Prostate gland (tissue), 2 donors: ENCODE results near the gene COPE.

Source experiments
- CTCF ChIP-seq, 4 experiments: fragments of 200-600 bp in 2 of 4; fragments of 450-650 bp in 2 of 4; sonication (generic) in 2 of 4; IDR thresholded peaks; 1 replicate in 3 of 4; 2 replicates in 1 of 4; pipeline ENCODE4 v1.5.1; 2016 to 2019; ENCODE audit warnings: antibody characterized with exemption in 4 of 4, mild to moderate bottlenecking in 2 of 4, moderate library complexity in 2 of 4
- POLR2A ChIP-seq: fragments of 450-650 bp; IDR thresholded peaks from one replicate; pipeline ENCODE4 v1.6.1; 2016; ENCODE audit warnings: antibody characterized with exemption, mild to moderate bottlenecking

DNA sequence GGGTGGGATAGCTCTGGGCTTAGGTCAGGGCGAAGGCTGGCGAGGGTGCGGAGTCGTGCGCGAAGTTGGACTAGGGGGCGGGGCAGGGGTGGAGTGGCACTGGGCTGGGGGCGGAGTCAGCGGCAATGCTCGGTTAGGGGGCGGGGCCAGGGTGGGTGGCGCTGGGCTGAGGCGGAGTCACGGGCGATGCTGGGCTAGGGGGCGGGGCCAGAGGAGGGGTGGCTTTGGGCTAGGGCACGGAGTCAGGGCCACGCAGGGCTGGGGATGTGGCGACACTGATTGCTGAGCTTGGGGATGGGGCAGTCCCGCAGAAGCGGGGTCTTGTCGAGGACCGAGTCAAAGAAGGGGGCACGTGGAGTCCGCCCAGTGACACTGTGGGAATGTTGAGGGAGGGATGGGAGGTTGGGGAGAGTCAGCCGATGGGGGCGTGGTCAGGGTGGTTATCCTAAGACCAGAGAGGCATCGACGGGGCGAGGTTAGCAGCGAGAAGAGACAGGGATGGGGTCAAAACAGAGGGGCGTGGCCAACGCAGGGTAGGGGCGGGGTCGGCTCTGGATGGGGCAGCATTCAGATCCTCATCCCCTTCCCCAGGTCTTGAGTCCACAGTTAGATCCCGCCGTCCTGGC, 13.1 kb upstream of the COPE start:
- TF ChIP-seq CTCF (IDR thresholded peaks at IDR 0.05) (no peak), POLR2A (no peak)
